B cell (primary cell): Measurements from ENCODE around the gene VPS26B.

Source experiments
- CTCF ChIP-seq: fragments of 200-600 bp; IDR thresholded peaks from one replicate; pipeline ENCODE4 v1.8.0; 2022; ENCODE audit warnings: antibody characterized with exemption, mild to moderate bottlenecking
- EZH2 ChIP-seq: IDR thresholded peaks from 2 replicates; pipeline ENCODE4 v1.6.1; 2012; ENCODE audit warnings: borderline replicate concordance, low read depth, mild to moderate bottlenecking, moderate library complexity, low read length; ENCODE audit not compliant: insufficient read depth, poor library complexity, severe bottlenecking

- TF ChIP-seq EZH2 = no peak
- peak; percentile 21 for TF ChIP-seq CTCF
These were observed 37.4 kb downstream of the VPS26B start for GRCh38 chr11:134261626-134262488.
